HL-60/S4 treated with phorbol 12-myristate 13-acetate at 8.2 ng/mL for 4 days and 3 days (cell line): ENCODE data around the gene KRTAP1-5.
"Not testable (repeated sequence)": the region's sequence is repeated elsewhere in the genome, so short reads cannot be mapped to it uniquely, and the experiment has no call there.

Source experiments
- in situ Hi-C: fragments of 300-500 bp; cut with MboI; formaldehyde crosslinking; loops from 2 replicates; pipeline ENCODE4 v1.15.0; 2022; ENCODE audit warnings: low sequenced_read_pairs

The KRTAP1-5 gene

DNA sequence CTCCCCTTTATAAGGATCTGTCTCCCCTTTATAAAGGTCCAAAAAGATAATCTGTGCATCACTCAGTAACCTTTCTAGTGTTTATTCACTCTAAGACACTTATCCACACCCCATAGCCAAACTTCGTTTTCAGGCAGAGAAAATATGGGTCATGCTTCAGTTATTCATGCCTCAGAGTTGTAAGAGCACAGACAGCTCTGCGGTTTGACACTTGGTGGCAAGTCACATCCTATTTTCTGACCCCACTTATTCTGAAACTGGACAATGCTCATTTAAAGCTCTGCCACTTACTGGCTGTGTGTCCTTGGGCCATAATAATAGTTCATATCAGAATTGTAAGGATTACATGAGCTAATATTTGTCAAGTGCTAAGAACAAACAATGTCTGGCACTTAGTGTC, 22.1 kb upstream of the KRTAP1-5 start:
- in situ Hi-C loops, result no loop called here

DNA sequence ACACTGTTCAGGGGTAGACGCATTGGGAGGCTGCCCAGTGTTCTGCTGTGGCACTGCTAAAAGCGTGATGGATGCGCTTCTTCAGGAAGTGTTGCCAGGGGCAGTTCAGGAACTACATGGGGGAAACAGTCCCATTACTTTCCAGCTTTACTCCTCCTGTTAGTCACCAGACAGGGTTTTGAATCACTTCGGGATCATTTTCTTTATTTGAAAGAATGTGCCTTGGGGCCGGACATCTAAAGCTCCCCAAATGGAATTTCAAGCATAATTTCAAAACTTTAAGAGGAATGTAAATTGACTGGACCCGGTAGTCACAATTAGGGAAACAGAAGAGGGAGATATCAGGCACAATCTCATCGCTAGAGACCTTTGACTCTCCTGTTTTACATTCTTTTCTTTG, 21.4 kb upstream of the KRTAP1-5 start:
- in situ Hi-C loops, result no loop called here

DNA sequence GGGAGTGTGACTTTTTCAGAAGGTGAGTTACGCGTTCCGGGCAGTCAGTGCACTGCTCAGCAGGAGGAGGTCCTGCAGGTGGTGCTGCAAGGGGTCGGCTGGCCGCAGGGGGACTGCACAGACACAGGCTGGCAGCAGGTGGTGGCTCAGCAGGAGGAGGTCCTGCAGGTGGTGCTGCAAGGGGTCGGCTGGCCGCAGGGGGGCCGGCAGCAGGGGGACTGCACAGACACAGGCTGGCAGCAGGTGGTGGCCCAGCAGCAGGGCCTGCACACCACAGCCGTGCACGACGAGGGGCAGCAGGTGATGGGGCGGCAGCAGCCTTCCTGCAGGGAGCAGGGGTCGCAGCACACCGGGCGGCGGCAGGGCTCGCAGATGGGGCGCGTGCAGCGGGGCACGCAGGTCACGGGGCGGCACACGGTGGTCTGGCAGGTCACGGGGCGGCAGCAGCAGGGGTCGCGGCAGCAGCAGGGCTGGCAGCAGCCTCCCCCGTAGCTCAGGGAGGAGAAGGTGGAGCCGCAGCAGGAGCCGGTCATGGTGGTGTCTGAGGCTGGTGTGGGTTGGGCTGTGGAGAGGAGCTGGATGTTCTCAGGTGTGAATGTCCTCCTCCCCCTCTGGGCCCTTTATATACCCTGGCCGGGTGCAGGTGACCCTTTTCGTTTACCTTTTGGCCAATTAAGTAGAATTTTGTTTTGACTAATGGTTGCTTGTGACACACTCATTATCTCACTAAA, 19.9 kb upstream of the KRTAP1-5 start, which contains the start of gene KRTAP2-1:
Gene KRTAP2-1 (minus strand): TSS at position 582 of the 731 bp plus-strand sequence. CDS start 49 bp downstream, at position 533.
- in situ Hi-C loops, result not testable (repeated sequence)

DNA sequence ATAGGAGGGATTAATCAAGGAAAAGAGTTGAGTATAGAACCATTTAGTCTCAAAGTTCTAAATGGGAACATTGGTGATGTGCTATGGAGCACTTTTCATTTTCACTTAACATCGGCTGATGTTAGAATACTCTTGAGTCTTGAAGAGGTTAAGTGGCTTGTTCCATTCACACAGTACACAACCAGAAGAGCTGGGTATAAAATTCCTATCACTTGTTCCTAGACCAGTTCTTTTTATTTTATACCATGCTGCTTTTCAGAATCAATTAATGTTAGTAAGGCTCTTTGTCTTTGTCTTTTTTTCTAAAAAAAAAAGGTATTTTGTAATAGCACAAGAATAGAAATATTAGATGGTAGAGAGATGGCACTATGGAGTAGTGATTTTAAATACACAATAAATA, 15.9 kb upstream of the KRTAP1-5 start:
- in situ Hi-C loops, result no loop called here

DNA sequence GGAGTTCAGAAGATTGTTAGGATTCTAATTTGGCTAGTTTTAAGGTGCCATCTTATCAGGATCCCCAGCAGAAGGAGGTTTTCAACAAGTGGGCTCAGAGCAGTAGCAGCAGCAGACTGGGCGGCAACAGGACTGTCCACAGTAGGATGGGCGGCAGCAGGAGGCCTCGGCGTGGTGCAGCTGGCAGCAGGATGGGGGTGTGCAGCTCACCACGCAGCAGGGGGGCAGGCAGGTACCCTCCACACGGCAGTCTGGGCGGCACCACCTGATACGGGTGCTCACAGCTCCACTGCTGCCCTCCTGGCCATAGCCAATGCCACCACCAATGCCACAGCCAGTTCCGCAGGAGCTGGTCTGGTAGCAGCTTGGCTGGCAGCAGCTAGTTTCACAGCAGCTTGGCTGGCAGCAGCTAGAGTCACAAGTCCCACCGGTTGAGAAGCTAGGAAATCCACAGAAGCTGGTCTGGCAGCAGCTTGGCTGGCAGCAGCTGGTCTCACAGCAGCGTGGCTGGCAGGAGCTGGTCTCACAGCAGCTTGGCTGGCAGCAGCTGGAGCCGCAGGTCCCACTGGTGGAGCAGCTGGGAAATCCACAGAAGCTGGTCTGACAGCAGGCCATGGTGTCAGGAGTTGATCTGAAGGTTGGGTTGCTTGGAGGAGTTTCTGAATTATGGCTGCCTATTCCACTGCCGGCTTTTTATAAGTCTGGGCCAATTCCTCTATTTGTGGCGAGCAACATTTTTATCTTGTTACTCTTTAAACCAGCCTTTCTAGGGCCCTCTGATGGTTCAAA, 14.0 kb upstream of the KRTAP1-5 start, which contains the start of gene KRTAP1-1:
Gene KRTAP1-1 (minus strand): TSS at position 668 of the 789 bp plus-strand sequence. CDS start 53 bp downstream, at position 615.
- in situ Hi-C loops, result not testable (repeated sequence)

DNA sequence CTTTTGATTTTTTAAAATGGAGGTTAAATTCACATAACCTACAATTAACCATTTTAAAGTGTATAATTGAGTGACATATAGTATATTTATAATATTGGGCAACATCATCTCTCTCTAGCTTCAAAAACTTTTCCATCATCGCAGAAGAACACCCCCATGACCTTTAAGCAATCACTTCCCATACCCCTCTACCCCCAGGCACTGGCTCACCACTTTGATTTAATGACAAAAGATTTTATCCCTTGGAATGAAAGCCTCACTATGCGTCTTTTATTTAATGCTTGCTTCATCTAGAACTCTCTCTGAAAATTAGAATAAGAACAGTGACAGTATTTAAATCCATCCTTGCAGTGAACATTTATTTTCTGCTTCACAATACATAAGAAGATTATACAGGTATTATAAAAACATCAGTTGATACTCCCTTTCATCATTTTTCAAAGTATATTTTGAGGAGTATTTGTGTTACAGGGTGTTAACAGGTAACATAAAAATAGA, 10.9 kb upstream of the KRTAP1-5 start:
- in situ Hi-C loops, result no loop called here

DNA sequence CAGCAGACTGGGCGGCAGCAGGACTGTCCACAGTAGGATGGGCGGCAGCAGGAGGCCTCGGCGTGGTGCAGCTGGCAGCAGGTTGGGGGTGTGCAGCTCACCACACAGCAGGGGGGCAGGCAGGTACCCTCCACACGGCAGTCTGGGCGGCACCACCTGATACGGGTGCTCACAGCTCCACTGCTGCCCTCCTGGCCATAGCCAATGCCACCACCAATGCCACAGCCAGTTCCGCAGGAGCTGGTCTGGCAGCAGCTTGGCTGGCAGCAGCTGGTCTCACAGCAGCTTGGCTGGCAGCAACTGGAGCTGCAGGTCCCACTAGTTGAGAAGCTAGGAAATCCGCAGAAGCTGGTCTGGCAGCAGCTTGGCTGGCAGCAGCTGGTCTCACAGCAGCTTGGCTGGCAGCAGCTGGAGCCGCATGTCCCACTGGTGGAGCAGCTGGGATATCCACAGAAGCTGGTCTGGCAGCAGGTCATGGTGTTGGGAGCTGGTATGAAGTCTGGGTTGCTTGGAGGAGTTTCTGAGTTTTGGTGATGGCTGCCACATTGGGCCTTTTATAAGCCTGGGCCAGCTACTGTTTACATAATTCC, 7.4 kb upstream of the KRTAP1-5 start, which contains the start of gene KRTAP1-3:
Gene KRTAP1-3 (minus strand): TSS at position 529 of the 590 bp plus-strand sequence. CDS start 53 bp downstream, at position 476.
- in situ Hi-C loops, result not testable (repeated sequence)

DNA sequence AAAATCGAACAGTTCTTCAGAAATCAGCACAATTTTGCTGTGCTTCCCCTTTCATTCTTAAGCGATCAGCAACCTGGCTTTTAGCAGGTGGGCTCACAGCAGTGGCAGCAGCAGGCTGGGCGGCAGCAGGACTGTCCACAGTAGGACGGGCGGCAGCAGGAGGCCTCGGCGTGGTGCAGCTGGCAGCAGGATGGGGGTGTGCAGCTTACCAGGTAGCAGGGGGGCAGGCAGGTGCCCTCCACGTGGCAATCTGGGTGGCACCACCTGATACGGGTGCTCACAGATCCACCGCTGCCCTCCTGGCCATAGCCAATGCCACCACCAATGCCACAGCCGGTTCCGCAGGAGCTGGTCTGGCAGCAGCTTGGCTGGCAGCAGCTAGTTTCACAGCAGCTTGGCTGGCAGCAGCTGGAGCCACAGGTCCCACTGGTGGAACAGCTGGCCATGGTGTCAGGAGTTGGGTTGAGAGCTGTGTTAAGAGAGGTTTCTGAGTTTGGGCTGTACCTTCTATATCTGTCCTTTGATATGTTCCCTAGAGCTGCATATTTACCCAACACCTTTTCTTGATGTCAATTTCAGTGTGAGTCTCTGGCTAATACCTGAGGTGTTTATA, 2.7 kb upstream of the KRTAP1-5 start, which contains the start of gene KRTAP1-4:
Gene KRTAP1-4 (minus strand): TSS at position 563 of the 613 bp plus-strand sequence. CDS start 117 bp downstream, at position 446.
- in situ Hi-C loops, result no loop called here

DNA sequence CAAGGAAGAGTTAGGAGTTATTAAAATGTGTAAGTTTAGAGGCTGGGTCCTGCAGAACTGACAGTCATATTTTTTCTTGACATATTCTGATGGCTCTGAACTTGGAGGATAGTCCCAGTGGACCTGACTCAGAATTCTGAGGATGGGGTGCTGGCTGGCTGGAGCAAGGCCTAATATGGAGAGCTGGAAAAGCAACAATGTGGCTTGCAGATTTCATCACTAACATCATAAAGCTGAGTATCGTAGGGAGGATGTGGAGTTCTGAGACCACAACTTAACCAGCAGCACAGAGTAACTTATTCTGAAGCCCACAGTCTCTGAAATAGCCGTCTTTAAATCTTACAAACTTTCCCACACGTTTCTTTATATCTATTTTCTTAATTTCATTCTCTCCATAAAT, 2.3 kb downstream of the KRTAP1-5 start:
- in situ Hi-C loops, result no loop called here

DNA sequence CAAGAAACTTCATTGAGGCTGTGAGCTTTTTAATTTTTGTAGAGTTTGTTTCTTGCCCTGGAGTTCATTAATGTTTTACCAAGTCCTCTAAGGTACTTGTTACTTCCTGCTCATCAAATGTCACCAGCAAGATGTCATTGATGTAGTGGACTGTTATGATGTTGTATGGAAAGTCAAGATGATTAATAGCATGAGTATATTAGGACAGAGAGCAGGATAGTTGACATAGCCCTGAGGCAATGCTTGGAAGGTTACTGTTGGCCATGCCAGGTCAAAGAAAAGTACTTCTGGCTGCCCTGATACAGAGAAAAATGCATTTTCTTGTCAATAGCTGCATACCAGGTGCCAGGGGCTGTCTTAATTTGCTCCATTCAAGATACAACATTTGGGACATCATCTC, 6.7 kb downstream of the KRTAP1-5 start:
- in situ Hi-C loops, result no loop called here

DNA sequence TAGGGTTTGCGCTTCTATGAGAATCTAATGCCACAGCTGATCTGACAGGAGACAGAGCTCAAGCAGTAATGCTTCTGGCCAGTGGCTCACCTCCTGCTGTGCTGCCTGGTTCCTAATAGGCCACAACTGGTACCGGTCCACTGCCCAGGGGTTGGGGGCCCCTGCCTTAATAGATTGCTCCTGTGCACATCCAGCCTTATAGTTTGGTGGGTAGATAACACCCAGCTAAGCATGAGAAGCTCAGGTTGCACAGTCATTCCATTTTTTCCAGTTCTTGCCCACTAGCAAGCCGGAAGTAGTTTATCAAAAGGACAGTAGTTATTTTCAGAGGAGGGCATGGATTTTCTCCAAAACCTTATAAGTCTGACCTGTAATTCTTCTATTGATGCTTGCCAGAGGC, 7.6 kb downstream of the KRTAP1-5 start:
- in situ Hi-C loops, result no loop called here

- in situ Hi-C loops, result no loop called here
Observed at GRCh38 chr17:41018541-41018940, 8.5 kb downstream of the KRTAP1-5 start.

DNA sequence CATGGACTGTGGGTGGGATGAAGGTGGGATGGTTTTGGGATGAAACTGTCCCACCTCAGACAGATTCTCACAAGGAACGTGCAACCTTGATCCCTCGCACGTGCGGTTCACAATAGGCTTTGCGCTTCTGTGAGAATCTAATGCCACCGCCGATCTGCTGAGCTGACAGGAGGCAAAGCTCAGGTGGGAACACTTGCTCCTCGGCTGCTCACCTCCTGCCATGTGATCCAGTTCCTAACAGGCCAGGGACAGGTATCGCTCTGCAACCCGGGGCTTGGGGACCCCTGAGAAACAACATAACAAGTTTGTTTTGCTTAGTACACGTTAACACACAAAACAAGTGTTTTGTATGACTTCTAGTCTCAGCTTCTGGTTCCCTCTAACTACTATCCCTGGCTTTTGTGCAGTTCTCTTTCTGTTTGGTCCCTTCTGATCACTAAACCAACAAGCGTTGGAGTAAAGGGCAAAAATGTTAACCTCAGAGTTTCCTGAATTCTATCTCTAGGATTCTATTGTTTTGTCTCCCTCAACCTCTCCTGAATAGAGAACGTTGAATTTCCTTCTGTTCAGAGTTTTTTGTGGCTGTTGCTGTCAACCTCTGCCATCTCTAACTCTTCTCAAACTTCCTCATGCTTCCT, 10.3 kb downstream of the KRTAP1-5 start:
- in situ Hi-C loops, result no loop called here

- in situ Hi-C loops, result no loop called here
Observed at GRCh38 chr17:41015454-41015853, 11.6 kb downstream of the KRTAP1-5 start.

DNA sequence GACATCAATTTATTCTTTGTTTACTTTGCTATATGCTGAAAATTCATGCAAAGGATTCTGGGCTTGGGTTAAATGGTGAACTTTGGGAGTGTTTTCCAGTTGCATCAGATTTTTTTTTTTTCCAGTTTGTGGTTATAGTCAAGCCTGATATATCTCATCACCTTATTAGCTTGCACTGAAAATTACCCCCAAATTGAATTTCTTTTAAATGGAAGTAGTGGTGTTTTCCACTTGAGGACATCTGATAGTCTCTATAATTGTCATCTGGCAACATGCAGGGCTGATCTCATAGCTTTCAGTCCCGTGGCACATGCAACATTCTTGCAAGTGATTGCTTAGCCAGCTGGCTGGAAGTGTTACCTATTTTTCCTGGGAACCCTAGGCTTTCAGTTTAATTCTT, 13.4 kb downstream of the KRTAP1-5 start:
- in situ Hi-C loops, result no loop called here

DNA sequence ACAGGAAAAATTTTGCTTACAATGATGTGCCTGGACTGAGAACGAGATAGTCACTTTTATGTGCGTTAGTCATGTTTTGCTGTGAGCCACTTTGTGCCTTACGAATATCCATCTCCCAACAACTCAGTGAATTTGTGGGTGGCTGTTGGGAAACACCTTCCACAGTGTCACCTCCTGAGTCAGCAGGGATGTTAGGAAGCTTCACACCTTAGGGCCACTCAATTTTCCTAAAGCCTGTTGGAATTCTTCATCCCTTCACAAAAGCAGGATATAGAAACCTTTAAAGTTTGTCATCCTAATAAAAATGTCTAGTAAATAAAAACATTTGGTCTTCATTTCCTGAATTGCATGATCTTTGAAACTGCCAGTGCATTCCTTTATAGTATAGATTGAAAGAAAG, 13.8 kb downstream of the KRTAP1-5 start:
- in situ Hi-C loops, result no loop called here

DNA sequence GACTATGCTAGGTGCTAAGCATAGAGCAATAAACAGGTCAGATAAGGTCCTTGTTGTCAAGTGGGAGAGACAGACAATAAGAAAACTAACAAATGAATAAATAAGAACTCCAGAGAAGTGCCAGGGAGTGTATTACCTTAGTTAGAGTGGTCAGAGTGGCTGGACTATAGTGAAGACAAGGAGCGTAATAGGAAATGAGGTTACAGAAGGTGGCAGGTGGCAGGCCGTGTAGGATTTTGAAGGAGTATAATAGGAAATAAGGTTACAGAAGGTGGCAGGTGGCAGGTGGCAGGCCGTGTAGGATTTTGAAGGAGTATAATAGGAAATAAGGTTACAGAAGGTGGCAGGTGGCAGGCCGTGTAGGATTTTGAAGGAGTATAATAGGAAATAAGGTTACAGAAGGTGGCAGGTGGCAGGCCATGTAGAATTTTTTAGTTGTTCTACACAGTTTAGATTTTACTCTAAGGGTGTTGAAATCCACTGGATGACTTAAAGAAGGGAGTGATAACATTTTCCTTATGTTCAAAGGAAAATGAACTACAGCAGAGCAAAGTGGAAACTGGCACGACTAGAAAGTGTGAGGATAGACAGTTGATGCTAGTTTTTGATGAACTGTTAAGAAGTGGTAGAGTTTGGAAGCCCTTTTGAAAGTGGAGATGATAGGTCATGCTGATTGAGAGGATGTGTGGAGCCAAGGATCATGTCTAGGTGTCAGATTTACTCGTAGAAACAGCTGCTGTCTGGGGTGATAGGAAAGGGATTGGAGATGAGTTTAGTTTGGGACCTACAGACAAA, 14.5 kb downstream of the KRTAP1-5 start:
- in situ Hi-C loops, result no loop called here

DNA sequence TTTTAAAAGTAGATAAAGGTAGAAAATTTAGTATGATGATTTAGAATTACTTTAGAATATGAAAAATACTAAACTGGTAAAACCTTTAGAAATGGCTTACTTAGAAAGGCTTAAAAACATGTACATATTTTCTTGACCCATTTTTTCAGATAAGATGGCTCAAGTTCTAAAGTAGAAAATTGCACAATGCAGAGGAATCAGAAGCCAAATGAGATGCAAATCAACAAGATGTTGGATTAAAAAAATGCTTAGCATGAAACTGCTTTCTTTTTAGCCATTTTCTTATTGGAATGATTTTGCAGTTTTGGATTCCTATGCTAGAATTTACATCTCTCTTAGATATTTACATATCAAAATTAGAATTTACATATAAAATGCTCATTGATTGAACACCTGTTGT, 16.6 kb downstream of the KRTAP1-5 start:
- in situ Hi-C loops, result no loop called here

GRCh38 chr17:41009936-41010335, 17.1 kb downstream of the KRTAP1-5 start:
- in situ Hi-C loops, result no loop called here
